ENCODE data around the gene MYRF. TPM values are rescaled to one million over a fixed set of nuclear protein-coding genes. Genes with fewer than 3 reads are reported as not detected.

MYRF gene
- total RNA-seq, 3 donors from 2014 or later (not counting 1 experiment from before 2014, with no cell fraction given): 4.9 to 15.3 (median 7.3) TPM

- intact Hi-C loops (cut with micrococcal nuclease): loop anchor here (5.0 kb wide), 1 partner anchor 34 kb away; the partner anchor contains the start of gene FADS2
- ATAC-seq (peak in 1 of 3 donors; percentile 23), DNase-seq (no peak)
- Histone ChIP-seq H3K27ac (ENCODE audit: low read length) (peak overlapping the region; percentile 89), H3K4me3 (ENCODE audit: low read length) (peak overlapping the region; percentile 64), H3K9me3 (ENCODE audit: control insufficient read depth, insufficient read depth, low read length) (no peaks in the 10 kb centered on the region), H3K4me1 (ENCODE audit: control insufficient read depth, insufficient read depth, low read length) (peaks cover 20% of the 10 kb centered on the region), H3K36me3 (ENCODE audit: control insufficient read depth, insufficient read depth, low read length) (peaks cover 22% of the 10 kb centered on the region), H3K27me3 (ENCODE audit: control insufficient read depth, insufficient read depth, low read length) (no peaks in the 10 kb centered on the region)
- Mint-ChIP-seq H3K36me3 (no peaks in the 10 kb centered on the region), H3K9me3 (no peaks in the 10 kb centered on the region), H3K4me1 (peaks cover 17 to 41% of the 10 kb centered on the region in 2 donors), H3K27me3 (ENCODE audit: low read depth in 2 of 2) (no peaks in the 10 kb centered on the region), H3K27ac (peak overlapping the region; percentile 98 to 99), H3K4me3 (peak overlapping the region; percentile 96)
- TF ChIP-seq CTCF (IDR thresholded peaks at IDR 0.05): no peak
- 6% methylated on average over 26 of the region's 29 CpGs for WGBS (ENCODE audit: insufficient coverage)
These were observed 40.8 kb downstream of the MYRF start for GRCh38 chr11:61793083-61793828.

GRCh38 chr11:61793829-61794204 is 41.4 kb downstream of the MYRF start:
- TF ChIP-seq CTCF (IDR thresholded peaks at IDR 0.05): no peak
- no peaks in the 10 kb centered on the region for H3K9me3 ChIP-seq (ENCODE audit: control insufficient read depth, insufficient read depth, low read length)
- DNase-seq (no peak), ATAC-seq (no peak)
- H3K27ac ChIP-seq (ENCODE audit: low read length): no peak overlapping the region
- H3K27me3 Mint-ChIP-seq (ENCODE audit: low read depth in 2 of 2): no peaks in the 10 kb centered on the region
- peak overlapping the region; percentile 96 for H3K4me3 Mint-ChIP-seq
- intact Hi-C loops (cut with micrococcal nuclease): loop anchor here (5.0 kb wide), 1 partner anchor 33 kb away; the partner anchor contains the start of gene FADS2
- H3K4me1 ChIP-seq (ENCODE audit: control insufficient read depth, insufficient read depth, low read length): peaks cover 20% of the 10 kb centered on the region
- H3K27me3 ChIP-seq (ENCODE audit: control insufficient read depth, insufficient read depth, low read length): no peaks in the 10 kb centered on the region
- H3K27ac Mint-ChIP-seq: peak overlapping the region; percentile 98 to 99
- H3K36me3 ChIP-seq (ENCODE audit: control insufficient read depth, insufficient read depth, low read length): peaks cover 17% of the 10 kb centered on the region
- WGBS (ENCODE audit: insufficient coverage): 80% methylated on average over 3 of the region's 3 CpGs
- H3K36me3 Mint-ChIP-seq: no peaks in the 10 kb centered on the region
- no peak overlapping the region for H3K4me3 ChIP-seq (ENCODE audit: low read length)
- H3K9me3 Mint-ChIP-seq: no peaks in the 10 kb centered on the region
- peaks cover 17 to 37% of the 10 kb centered on the region in 2 donors for H3K4me1 Mint-ChIP-seq

- Histone ChIP-seq H3K27me3 (ENCODE audit: control insufficient read depth, insufficient read depth, low read length) (no peaks in the 10 kb centered on the region), H3K4me3 (ENCODE audit: low read length) (no peak overlapping the region), H3K9me3 (ENCODE audit: control insufficient read depth, insufficient read depth, low read length) (no peaks in the 10 kb centered on the region), H3K4me1 (ENCODE audit: control insufficient read depth, insufficient read depth, low read length) (peaks cover 20% of the 10 kb centered on the region), H3K36me3 (ENCODE audit: control insufficient read depth, insufficient read depth, low read length) (peaks cover 10% of the 10 kb centered on the region), H3K27ac (ENCODE audit: low read length) (no peak overlapping the region)
- intact Hi-C loops (cut with micrococcal nuclease): loop anchor here (5.0 kb wide), 1 partner anchor 33 kb away; the partner anchor contains the start of gene FADS2
- Mint-ChIP-seq H3K4me3 (no peak overlapping the region), H3K27me3 (ENCODE audit: low read depth in 2 of 2) (no peaks in the 10 kb centered on the region), H3K27ac (no peak overlapping the region), H3K4me1 (peaks cover 17 to 34% of the 10 kb centered on the region in 2 donors), H3K36me3 (no peaks in the 10 kb centered on the region), H3K9me3 (no peaks in the 10 kb centered on the region)
- no peak for TF ChIP-seq CTCF (IDR thresholded peaks at IDR 0.05)
- DNase-seq (no peak), ATAC-seq (no peak)
- 100% methylated on average over 1 of the region's 4 CpGs for WGBS (ENCODE audit: insufficient coverage)
These were observed 42.1 kb downstream of the MYRF start for GRCh38 chr11:61794579-61794978.
